AG10803 (cell line): ENCODE data around the gene ZNF792.
"Not testable (repeated sequence)": the region's sequence is repeated elsewhere in the genome, so short reads cannot be mapped to it uniquely, and the experiment has no call there.

ENCODE experiments used
- DNase-seq: peaks from one replicate; pipeline ENCODE4 v3.0.0; 2010; ENCODE audit warnings: low read depth
- H3K4me3 ChIP-seq: 2 replicates; pipeline ENCODE4 v1.5.1; 2011; ENCODE audit warnings: mild to moderate bottlenecking, low read length, control low read depth
- TF ChIP-seq, protein P1 (sequence below): conservative IDR thresholded peaks from 2 replicates; pipeline ENCODE4 v1.5.1; 2011; ENCODE audit warnings: mild to moderate bottlenecking, low read length, control low read depth, inconsistent platforms

ZNF792 gene

GRCh38 chr19:34994643-34995541 lies 30.9 kb upstream of the ZNF792 start:
- no peak overlapping the region for H3K4me3 ChIP-seq

DNA sequence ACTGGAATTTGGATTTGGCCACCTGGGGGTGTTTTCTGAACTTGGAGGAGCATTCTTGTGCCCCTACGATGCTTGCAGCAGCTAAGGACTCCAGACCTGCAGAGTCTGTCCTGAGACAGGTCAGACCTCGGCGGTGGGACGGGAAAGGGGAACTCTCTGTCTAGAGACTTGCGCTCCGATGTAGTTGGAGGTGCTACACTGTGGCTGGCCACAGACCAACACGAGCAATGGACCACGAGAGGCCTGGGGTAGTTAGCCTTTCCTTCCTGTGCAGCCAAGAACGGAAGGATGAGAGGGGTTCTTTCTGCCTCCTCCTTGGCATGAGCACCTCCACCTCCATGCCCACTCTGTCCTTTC lies 30.2 kb upstream of the ZNF792 start:
- TF ChIP-seq, protein P1, sequence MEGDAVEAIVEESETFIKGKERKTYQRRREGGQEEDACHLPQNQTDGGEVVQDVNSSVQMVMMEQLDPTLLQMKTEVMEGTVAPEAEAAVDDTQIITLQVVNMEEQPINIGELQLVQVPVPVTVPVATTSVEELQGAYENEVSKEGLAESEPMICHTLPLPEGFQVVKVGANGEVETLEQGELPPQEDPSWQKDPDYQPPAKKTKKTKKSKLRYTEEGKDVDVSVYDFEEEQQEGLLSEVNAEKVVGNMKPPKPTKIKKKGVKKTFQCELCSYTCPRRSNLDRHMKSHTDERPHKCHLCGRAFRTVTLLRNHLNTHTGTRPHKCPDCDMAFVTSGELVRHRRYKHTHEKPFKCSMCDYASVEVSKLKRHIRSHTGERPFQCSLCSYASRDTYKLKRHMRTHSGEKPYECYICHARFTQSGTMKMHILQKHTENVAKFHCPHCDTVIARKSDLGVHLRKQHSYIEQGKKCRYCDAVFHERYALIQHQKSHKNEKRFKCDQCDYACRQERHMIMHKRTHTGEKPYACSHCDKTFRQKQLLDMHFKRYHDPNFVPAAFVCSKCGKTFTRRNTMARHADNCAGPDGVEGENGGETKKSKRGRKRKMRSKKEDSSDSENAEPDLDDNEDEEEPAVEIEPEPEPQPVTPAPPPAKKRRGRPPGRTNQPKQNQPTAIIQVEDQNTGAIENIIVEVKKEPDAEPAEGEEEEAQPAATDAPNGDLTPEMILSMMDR = no peak
- no peak overlapping the region for H3K4me3 ChIP-seq
- DNase-seq = no peak

More at GRCh38 chr19:34994643-34995541, 30.9 kb upstream of the ZNF792 start:
- TF ChIP-seq, protein P1 = no peak
- no peak for DNase-seq

DNA sequence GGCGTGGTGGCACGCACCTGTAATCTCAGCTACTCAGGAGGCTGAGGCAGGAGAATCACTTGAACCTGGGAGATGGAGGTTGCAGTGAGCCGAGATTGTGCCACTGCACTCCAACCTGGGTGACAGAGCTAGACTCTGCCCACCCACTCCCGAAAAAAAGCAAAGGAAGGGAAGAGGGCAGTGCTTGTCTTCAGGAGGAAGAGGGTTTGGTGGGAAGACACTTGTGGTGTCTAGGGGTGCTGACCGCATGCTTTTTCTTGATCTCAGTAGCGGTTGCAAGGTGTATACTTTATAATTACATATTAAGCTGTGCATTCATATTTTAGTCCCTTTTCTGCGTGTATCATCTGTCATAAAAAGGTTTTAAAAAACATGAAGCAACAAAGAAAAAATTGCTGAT lies 28.6 kb upstream of the ZNF792 start:
- H3K4me3 ChIP-seq, DNase-seq: not testable (repeated sequence)

- no peak for DNase-seq
- TF ChIP-seq, protein P1 = no peak
- no peak overlapping the region for H3K4me3 ChIP-seq
Observed at GRCh38 chr19:34991542-34992333, 27.7 kb upstream of the ZNF792 start.

DNA sequence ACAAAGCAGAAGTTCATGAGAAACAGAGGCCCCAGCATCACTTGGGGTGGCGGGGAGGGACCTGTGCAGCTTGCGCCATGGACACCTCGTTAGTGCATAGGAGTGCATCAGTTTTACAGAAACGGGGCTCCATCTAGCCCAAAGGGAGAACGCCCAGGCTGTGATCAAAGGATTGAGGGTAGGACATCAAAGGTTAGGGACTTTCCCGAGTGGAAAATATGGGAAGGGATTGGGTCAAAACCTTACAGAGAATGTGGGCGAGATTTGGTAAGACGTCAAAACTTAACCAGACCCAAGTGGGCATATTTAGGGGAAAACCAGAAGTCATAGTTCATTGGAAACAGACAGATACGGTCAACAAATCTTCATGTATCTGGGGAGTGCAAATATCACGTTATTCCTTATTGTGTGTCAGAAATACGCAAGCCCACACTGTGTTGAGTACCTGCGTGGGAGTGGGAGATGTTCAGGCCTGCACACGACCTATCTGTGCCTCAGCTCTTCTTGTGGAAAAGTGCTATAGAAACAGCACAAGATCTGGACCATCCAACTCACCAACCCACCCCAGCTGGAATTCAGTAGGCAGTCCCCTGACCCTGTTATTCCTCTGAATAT lies 26.7 kb upstream of the ZNF792 start:
- DNase-seq = no peak
- TF ChIP-seq, protein P1 = no peak
- no peak overlapping the region for H3K4me3 ChIP-seq

DNA sequence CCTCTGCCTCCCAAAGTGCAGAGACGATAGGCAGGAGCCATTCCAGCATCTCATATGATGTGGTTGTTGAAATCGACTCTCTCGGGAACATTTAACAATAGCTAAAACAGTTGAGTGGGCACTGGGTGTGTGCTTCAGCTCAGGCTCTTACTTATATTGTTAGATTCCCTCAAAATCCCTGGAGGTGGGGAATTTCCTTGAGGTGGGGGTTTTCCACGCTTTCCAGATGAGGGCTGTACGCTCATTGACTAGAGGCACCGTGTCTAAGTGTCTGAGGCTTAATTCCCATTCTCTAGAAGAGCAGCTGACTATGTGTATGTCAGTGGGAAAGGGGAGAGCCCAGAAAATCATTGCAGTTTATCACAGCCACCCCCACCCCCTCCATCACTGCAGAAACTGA lies 25.3 kb upstream of the ZNF792 start:
- TF ChIP-seq, protein P1 = no peak
- no peak overlapping the region for H3K4me3 ChIP-seq

DNA sequence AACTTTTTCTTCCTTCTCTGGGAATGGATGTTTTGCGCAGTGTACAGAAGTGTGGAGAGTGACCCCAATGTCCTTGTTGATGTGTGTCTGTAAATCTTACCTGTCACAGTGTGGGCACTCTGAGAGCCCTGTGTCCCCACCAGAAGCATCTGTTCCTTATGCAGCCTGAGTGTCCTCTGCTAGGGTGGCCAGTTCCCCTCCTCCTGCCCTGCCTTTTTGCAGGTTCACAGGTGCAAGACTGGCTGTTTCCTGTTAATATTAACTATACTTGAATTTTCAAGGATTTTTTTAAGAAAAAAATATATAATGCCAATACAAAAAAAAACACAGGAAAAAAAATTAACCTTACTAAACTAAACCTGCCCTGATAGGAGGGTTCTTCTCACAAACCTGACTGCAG lies 24.1 kb upstream of the ZNF792 start:
- H3K4me3 ChIP-seq = no peak overlapping the region
- DNase-seq = no peak
- TF ChIP-seq, protein P1 = no peak

More for the DNA sequence above, 25.3 kb upstream of the ZNF792 start:
- no peak for DNase-seq
